Loucy (cell line): ENCODE results near the gene SLC16A13.

ENCODE experiments used
- H2AFZ ChIP-seq: fragments of 200-600 bp; sonication (generic); 2 replicates; pipeline ENCODE4 v1.6.0; 2016; ENCODE audit warnings: antibody characterized with exemption, mild to moderate bottlenecking, low read length, moderate library complexity
- H3F3A ChIP-seq: fragments of 200-600 bp; 2 replicates; pipeline ENCODE4 v1.6.0; 2016; ENCODE audit warnings: antibody characterized with exemption, low read depth, mild to moderate bottlenecking
- H3K27me3 ChIP-seq: fragments of 200-600 bp; sonication (generic); 2 replicates; pipeline ENCODE4 v1.6.1; 2014; ENCODE audit warnings: low read length, mild to moderate bottlenecking; ENCODE audit not compliant: insufficient read depth, poor library complexity, severe bottlenecking
- H3K36me3 ChIP-seq: fragments of 200-600 bp; sonication (generic); 2 replicates; pipeline ENCODE4 v1.6.1; 2016; ENCODE audit warnings: low read length; ENCODE audit not compliant: insufficient read depth
- H3K4me1 ChIP-seq: fragments of 200-600 bp; sonication (generic); 2 replicates; pipeline ENCODE4 v1.5.1; 2014; ENCODE audit warnings: low read length, mild to moderate bottlenecking; ENCODE audit not compliant: insufficient read depth, poor library complexity, severe bottlenecking
- H3K4me2 ChIP-seq: fragments of 200-600 bp; sonication (generic); 2 replicates; pipeline ENCODE4 v1.6.0; 2014; ENCODE audit warnings: antibody characterized with exemption, low read length, low read depth, mild to moderate bottlenecking; ENCODE audit not compliant: poor library complexity, severe bottlenecking
- H3K4me3 ChIP-seq: fragments of 200-600 bp; sonication (generic); 2 replicates; pipeline ENCODE4 v1.5.1; 2014; ENCODE audit warnings: low read length, mild to moderate bottlenecking, mixed read lengths; ENCODE audit not compliant: poor library complexity, severe bottlenecking
- H3K79me2 ChIP-seq: fragments of 200-600 bp; sonication (generic); 2 replicates; pipeline ENCODE4 v1.6.1; 2014; ENCODE audit warnings: low read length; ENCODE audit not compliant: insufficient read depth
- H3K9ac ChIP-seq: fragments of 200-600 bp; sonication (generic); 2 replicates; pipeline ENCODE4 v1.6.0; 2014; ENCODE audit warnings: mild to moderate bottlenecking, low read depth, low read length, moderate library complexity; ENCODE audit not compliant: poor library complexity, severe bottlenecking
- H3K9me2 ChIP-seq: fragments of 200-600 bp; sonication (generic); replicated peaks from 2 replicates; pipeline ENCODE4 v1.6.1; 2016; ENCODE audit warnings: low read depth, low read length, mixed read lengths
- H3K9me3 ChIP-seq: fragments of 200-600 bp; sonication (generic); 2 replicates; pipeline ENCODE4 v1.6.1; 2014; ENCODE audit warnings: mild to moderate bottlenecking, antibody characterized with exemption, low read length, low read depth; ENCODE audit not compliant: insufficient read depth
- H4K20me1 ChIP-seq: fragments of 200-600 bp; sonication (generic); 2 replicates; pipeline ENCODE4 v1.6.0; 2014; ENCODE audit warnings: antibody characterized with exemption, low read length, mild to moderate bottlenecking; ENCODE audit not compliant: insufficient read depth, poor library complexity, severe bottlenecking
- EZH2phosphoT487 ChIP-seq: fragments of 200-600 bp; IDR thresholded peaks from 2 replicates; pipeline ENCODE4 v1.6.1; 2018; ENCODE audit warnings: antibody characterized with exemption, mild to moderate bottlenecking, moderate library complexity, borderline replicate concordance
- TF ChIP-seq, protein P1 (sequence below): fragments of 200-600 bp; sonication (generic); conservative IDR thresholded peaks from 2 replicates; pipeline ENCODE4 v1.5.1; 2014; ENCODE audit warnings: mild to moderate bottlenecking, antibody characterized with exemption, low read length

Gene SLC16A13

DNA sequence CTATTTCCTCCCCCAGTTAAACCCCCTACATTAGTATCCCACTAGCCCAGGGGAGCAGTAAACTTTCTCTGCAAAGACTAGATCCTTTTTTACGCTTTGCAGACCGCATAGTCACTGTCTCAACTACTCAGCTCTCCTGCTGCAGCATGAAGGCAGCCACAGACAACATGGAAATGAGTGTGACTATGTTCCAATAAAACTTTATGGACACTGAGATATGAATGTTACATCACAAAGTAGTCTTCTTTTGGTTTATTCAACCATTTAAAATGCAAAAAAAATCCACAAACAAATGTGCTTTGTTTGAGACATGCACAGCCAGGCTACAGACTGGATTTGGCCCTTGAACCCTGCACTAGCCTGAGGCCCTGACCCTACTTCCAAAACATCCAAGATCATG is 25.3 kb upstream of the SLC16A13 start:
- H3K9ac ChIP-seq = peak overlapping the region; percentile 96
- no peak for TF ChIP-seq EZH2phosphoT487
- TF ChIP-seq, protein P1, sequence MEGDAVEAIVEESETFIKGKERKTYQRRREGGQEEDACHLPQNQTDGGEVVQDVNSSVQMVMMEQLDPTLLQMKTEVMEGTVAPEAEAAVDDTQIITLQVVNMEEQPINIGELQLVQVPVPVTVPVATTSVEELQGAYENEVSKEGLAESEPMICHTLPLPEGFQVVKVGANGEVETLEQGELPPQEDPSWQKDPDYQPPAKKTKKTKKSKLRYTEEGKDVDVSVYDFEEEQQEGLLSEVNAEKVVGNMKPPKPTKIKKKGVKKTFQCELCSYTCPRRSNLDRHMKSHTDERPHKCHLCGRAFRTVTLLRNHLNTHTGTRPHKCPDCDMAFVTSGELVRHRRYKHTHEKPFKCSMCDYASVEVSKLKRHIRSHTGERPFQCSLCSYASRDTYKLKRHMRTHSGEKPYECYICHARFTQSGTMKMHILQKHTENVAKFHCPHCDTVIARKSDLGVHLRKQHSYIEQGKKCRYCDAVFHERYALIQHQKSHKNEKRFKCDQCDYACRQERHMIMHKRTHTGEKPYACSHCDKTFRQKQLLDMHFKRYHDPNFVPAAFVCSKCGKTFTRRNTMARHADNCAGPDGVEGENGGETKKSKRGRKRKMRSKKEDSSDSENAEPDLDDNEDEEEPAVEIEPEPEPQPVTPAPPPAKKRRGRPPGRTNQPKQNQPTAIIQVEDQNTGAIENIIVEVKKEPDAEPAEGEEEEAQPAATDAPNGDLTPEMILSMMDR = no peak
- no peaks in the 10 kb centered on the region for H3K36me3 ChIP-seq
- no peak overlapping the region for H2AFZ ChIP-seq
- peak overlapping the region; percentile 91 for H3K4me3 ChIP-seq
- peaks cover 9% of the 10 kb centered on the region for H3F3A ChIP-seq
- no peaks in the 10 kb centered on the region for H3K9me3 ChIP-seq
- peaks cover 21% of the 10 kb centered on the region for H4K20me1 ChIP-seq
- no peaks in the 10 kb centered on the region for H3K9me2 ChIP-seq
- peaks cover 42% of the 10 kb centered on the region for H3K4me1 ChIP-seq
- H3K27me3 ChIP-seq = no peaks in the 10 kb centered on the region
- H3K79me2 ChIP-seq = peaks cover 55% of the 10 kb centered on the region
- peak overlapping the region; percentile 84 for H3K4me2 ChIP-seq

DNA sequence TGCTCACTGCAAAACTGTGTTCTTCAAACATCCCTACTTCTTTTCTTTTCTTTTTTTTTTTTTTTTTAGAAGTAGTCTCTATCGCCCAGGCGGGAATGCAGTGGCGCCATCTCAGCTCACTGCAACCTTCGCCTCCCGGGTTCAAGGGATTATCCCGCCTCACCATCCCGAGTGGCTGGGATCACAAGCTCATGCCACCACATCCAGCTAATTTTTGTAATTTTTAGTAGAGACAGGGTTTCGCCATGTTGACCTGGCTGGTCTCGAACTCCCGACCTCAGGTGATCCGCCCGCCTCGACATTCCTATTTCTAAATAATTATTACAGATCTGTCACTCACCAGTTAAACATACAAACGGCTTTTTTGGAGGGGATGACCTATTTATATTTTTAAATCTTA is 24.4 kb upstream of the SLC16A13 start:
- peak overlapping the region; percentile 96 for H3K9ac ChIP-seq

GRCh38 chr17:7011942-7012254 is 23.9 kb upstream of the SLC16A13 start:
- H3K27me3 ChIP-seq = no peaks in the 10 kb centered on the region
- no peaks in the 10 kb centered on the region for H3K9me3 ChIP-seq
- peak overlapping the region; percentile 96 for H3K9ac ChIP-seq
- H3K9me2 ChIP-seq = no peaks in the 10 kb centered on the region
- TF ChIP-seq, protein P1 = no peak
- TF ChIP-seq EZH2phosphoT487 = no peak
- peaks cover 64% of the 10 kb centered on the region for H3K79me2 ChIP-seq
- H2AFZ ChIP-seq = peak overlapping the region; percentile 90
- H4K20me1 ChIP-seq = peaks cover 19% of the 10 kb centered on the region
- H3K4me3 ChIP-seq = peak overlapping the region; percentile 91
- peaks cover 53% of the 10 kb centered on the region for H3K4me1 ChIP-seq
- no peaks in the 10 kb centered on the region for H3K36me3 ChIP-seq
- peak overlapping the region; percentile 84 for H3K4me2 ChIP-seq
- peaks cover 9% of the 10 kb centered on the region for H3F3A ChIP-seq

More for the DNA sequence above, 24.4 kb upstream of the SLC16A13 start:
- H3K9me3 ChIP-seq = no peaks in the 10 kb centered on the region
- peak overlapping the region; percentile 84 for H3K4me2 ChIP-seq
- H4K20me1 ChIP-seq = peaks cover 21% of the 10 kb centered on the region
- peaks cover 51% of the 10 kb centered on the region for H3K4me1 ChIP-seq
- H3K79me2 ChIP-seq = peaks cover 64% of the 10 kb centered on the region
- H3K4me3 ChIP-seq = peak overlapping the region; percentile 91
- H3F3A ChIP-seq = peaks cover 9% of the 10 kb centered on the region
- no peak for TF ChIP-seq EZH2phosphoT487
- TF ChIP-seq, protein P1 = no peak
- no peak overlapping the region for H2AFZ ChIP-seq
- no peaks in the 10 kb centered on the region for H3K36me3 ChIP-seq
- H3K27me3 ChIP-seq = no peaks in the 10 kb centered on the region
- H3K9me2 ChIP-seq = no peaks in the 10 kb centered on the region
